Measurements from ENCODE around the gene LSM12. TPM values are rescaled to one million over a fixed set of nuclear protein-coding genes. Genes with fewer than 3 reads are reported as not detected.
"Not testable (repeated sequence)": the region's sequence is repeated elsewhere in the genome, so short reads cannot be mapped to it uniquely, and the experiment has no call there.

The LSM12 gene
- total RNA-seq, 1 experiment from 2014 or later = 109 TPM

DNA sequence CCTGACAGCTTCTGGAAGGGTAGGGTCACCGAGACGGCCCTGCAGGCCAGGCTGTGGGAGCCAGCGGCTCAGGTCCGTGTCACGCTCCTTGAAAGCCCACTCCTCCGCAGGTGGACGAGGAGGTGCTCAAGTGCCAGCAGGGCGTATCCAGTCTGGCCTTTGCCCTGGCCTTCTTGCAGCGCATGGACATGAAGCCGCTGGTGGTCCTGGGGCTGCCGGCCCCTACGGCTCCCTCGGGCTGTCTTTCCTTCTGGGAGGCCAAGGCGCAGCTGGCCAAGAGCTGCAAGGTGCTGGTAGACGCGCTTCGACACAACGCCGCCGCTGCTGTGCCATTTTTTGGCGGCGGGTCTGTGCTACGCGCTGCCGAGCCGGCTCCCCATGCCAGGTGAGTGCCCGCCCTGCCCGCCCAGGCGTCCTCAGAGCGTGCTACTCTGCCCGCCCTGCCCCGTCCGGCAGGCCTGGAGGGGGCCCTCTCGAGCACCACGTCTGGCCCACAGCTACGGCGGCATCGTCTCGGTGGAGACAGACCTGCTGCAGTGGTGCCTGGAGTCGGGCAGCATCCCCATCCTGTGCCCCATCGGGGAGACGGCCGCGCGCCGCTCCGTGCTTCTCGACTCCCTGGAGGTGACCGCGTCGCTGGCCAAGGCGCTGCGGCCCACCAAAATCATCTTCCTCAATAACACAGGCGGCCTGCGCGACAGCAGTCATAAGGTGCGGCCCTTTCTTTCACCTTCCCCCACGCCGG lies 60.8 kb downstream of the LSM12 start:
- H3K4me3 ChIP-seq (ENCODE audit: insufficient read depth, low read depth, low read length) = peak overlapping the region; percentile 59
- H3K27me3 ChIP-seq (ENCODE audit: control insufficient read depth, insufficient read depth, low read length) = peaks cover 27% of the 10 kb centered on the region
- DNase-seq = peak; percentile 93
- H3K36me3 ChIP-seq (replicated peaks; ENCODE audit: control insufficient read depth, insufficient read depth, low read length) = peaks cover 4% of the 10 kb centered on the region

DNA sequence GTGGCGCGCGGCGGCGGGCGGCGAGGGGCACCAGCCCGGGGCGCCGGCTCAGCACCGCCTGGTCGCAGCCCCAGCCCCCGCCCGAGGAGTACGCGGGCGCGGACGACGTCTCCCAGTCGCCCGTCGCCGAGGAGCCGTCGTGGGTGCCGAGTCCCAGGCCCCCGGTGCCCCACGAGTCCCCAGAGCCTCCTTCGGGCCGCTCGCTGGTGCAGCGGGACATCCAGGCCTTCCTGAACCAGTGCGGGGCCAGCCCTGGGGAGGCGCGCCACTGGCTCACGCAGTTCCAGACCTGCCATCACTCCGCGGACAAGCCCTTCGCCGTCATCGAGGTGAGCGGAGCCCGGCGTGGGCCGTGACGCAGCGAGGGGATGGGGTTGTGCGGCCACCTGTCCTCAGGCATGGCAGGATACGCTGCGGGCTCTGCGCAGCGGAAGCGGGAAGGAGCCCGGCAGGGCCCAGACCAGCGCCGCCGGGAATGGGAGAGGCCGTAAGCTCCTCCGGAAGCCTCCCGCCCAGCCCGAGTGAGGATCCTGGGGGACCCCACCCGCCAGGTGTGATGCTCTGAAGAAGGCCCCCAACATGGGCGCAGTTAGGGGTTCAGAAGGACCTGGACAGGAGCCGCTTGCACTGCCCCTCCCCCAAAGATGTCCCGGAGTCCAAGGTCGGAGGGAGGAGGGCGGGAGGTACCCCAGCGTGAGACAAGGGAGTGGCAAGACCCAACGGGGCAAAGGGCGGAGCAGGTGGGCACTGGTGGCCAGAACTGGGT lies 61.5 kb downstream of the LSM12 start:
- Histone ChIP-seq H3K36me3 (replicated peaks; ENCODE audit: control insufficient read depth, insufficient read depth, low read length) (peaks cover 2% of the 10 kb centered on the region), H3K27me3 (ENCODE audit: control insufficient read depth, insufficient read depth, low read length) (peaks cover 27% of the 10 kb centered on the region), H3K4me3 (ENCODE audit: insufficient read depth, low read depth, low read length) (peak overlapping the region; percentile 59)
- DNase-seq = peak; percentile 79

DNA sequence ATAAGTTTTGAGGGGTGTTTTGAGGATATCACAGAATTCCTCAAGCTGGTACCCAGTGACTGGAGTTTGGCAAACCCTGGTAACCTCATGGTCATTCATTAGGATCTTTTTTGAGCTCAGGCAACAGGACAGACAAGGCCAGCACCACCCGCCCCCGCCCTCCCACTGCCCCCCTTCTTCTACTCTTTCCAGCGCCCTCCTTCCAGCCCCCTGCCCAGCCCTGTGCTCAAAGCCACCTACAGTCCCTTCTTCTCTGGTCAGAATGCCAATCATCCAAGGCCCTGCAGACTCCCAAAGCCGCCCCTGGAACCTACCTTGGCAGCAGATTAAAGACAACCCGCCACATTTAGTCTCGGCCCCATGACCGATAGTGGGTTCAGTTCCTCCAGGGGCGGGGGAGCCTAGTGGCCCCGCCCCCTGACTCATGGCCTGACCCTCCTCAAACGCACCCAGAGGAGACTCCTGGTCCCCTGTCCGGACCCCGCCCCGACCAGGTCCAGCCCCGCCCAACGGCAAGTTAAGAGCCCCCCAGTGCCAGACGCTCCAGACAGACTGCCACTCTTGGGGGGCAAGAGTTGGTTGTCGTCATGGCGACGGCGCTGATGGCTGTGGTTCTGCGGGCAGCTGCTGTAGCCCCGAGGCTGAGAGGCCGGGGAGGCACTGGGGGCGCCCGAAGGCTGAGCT lies 62.3 kb downstream of the LSM12 start, which contains the start of gene NAGS:
TSS of gene NAGS (plus strand) at position 546 of the 684 bp plus-strand sequence. CDS start at position 588, 42 bp downstream.
- peak within 1 kb of the TSS; percentile 59 for H3K4me3 ChIP-seq (ENCODE audit: insufficient read depth, low read depth, low read length)
- DNase-seq = peak; percentile 87
- peaks cover 27% of the 10 kb centered on the region for H3K27me3 ChIP-seq (ENCODE audit: control insufficient read depth, insufficient read depth, low read length)
- no peaks in the 10 kb centered on the region for H3K36me3 ChIP-seq (replicated peaks; ENCODE audit: control insufficient read depth, insufficient read depth, low read length)

DNA sequence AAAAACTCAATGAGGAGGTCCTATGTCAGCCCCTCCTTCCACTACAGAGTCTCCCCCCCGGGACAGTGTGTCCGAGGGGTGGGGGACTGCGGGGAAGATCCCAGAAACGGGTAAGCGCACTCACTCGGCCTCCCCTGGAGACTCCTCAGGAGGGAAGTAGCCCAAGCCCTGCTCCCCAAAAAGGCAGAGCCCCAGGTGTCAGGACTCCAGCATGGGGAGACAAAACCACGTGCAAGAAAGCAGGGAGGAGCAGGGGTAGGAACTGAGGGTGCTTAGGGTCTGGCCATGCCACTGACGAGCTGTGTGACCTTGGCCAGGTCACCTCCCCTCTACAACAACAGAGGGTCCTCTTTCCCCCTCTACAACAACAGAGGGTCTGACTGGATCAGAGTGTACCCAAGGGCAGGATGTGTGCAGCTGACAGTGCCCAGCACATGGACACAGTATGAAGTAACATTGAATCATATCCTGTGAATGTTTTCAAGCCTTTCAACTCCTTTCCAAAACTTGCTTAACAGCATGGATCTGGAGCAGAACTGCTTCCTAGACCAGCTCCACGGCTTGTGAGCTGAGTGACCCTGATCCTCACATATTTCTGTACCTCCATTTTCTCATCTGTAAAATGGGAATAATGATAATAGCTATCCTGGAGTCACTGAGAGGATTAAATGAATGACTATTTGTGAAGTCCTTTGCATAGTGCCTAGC lies 64.2 kb downstream of the LSM12 start:
- no peak overlapping the region for H3K4me3 ChIP-seq (ENCODE audit: insufficient read depth, low read depth, low read length)
- peaks cover 27% of the 10 kb centered on the region for H3K27me3 ChIP-seq (ENCODE audit: control insufficient read depth, insufficient read depth, low read length)
- no peak for DNase-seq
- no peaks in the 10 kb centered on the region for H3K36me3 ChIP-seq (replicated peaks; ENCODE audit: control insufficient read depth, insufficient read depth, low read length)

DNA sequence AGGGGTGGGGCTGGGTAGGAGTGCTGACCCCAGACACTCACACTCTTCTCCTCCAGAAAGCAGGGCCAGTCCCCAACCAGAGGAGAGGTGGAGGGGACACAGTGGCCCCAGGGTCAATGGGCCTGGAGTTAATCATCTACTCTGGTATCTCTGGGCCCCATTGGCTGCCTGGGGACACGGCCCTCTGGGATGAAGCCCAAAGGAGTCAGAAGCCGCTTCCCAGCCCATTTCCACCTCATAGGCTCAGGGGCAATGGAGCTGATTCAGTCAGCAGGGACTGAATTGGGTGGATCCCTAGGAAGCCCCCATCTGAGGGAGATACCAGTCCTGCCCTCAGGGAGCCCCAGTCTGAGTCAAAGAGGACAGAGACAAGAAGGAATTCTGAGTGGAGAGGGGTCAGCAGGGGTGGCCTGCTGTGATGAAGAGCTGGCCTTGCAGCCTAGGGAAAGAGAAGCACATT lies 65.0 kb downstream of the LSM12 start:
- Histone ChIP-seq H3K27me3 (ENCODE audit: control insufficient read depth, insufficient read depth, low read length) (peaks cover 27% of the 10 kb centered on the region), H3K4me3 (ENCODE audit: insufficient read depth, low read depth, low read length) (no peak overlapping the region)
- DNase-seq = no peak

DNA sequence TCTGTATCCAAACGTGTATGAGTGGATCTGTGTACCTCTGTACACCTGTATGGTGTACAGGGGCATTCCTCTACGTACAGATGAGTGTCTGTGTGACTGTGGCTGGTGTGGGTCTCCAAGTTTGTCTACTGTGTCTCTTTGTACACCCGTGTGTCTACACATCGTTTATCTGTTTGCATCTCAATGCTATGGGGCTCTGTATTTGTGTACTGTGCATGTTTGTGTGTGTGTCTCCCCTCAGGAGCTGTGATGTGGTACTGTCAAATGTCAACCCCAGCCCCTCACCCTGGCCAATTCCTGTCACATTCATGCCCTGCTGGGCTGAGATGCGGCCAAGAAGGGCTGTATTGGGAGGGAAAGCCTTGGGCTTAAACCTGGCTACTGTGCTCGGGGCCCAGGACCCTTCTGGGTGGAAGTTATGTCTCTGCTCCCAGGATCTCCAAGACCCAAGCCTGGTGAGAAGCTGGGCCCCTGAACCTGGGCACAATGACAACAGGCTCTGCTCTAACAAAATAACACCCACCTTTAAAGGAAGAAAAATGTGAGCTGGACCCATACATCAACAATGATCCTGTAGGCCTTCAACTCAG lies 65.5 kb downstream of the LSM12 start:
- DNase-seq = no peak
- Histone ChIP-seq H3K4me3 (ENCODE audit: insufficient read depth, low read depth, low read length) (no peak overlapping the region), H3K36me3 (replicated peaks; ENCODE audit: control insufficient read depth, insufficient read depth, low read length) (no peaks in the 10 kb centered on the region), H3K27me3 (ENCODE audit: control insufficient read depth, insufficient read depth, low read length) (peaks cover 22% of the 10 kb centered on the region)

More for the DNA sequence above, 65.0 kb downstream of the LSM12 start:
- no peaks in the 10 kb centered on the region for H3K36me3 ChIP-seq (replicated peaks; ENCODE audit: control insufficient read depth, insufficient read depth, low read length)

DNA sequence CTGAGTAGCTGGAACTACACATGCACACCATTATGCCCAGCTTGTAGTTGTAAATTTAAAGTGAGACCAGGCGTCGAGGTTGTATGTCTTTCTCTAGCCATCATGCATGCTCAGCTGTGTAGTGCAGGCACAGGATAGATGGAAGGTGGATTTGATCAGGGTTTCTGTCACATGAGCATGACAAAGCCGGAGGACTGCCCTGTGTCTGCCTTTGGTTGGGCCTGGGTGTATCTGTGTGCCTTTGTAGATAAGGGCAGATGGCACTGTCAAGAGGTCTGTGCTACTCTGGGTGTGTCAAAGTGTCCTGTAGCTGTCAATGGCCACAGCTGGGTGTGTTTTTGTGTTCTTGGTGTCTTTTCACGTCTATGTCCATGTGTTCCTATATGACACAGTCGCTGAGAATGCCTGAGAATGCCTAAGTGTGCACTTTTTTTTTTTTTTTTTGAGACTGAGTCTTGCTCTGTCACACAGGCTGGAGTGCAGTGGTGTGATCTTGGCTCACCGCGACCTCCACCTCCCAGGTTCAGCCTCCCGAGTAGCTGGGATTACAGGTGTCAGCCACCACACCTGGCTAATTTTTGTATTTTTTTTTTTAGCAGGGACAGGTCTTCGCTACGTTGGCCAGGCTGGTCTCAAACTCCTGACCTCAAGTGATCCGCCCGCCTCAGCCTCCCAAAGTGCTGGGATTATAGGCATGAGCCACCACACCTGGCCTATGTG lies 66.2 kb downstream of the LSM12 start:
- H3K36me3 ChIP-seq (replicated peaks; ENCODE audit: control insufficient read depth, insufficient read depth, low read length) = no peaks in the 10 kb centered on the region
- DNase-seq = no peak
- peaks cover 15% of the 10 kb centered on the region for H3K27me3 ChIP-seq (ENCODE audit: control insufficient read depth, insufficient read depth, low read length)
- no peak overlapping the region for H3K4me3 ChIP-seq (ENCODE audit: insufficient read depth, low read depth, low read length)

DNA sequence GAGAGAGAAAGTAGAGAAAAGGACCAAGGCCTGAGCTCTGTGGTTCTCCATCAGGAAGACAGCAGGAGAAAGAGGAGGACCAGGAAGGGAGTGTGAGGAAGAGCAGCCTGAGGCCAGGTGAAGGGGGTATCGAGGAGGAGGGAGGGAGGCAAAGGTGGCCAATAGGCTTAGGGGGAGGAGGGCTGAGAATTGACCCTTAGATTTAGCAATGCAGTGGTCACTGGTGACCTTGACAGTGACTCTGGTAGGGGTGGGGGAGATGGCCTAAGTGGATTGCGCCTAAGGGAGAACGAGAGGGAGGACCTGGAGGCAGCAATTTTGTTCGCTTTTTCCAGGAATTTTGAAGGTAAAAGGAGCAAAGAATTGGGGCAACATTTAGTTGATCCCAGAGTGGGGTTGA lies 67.4 kb downstream of the LSM12 start:
- H3K27me3 ChIP-seq (ENCODE audit: control insufficient read depth, insufficient read depth, low read length) = peaks cover 10% of the 10 kb centered on the region
- no peak overlapping the region for H3K4me3 ChIP-seq (ENCODE audit: insufficient read depth, low read depth, low read length)
- no peaks in the 10 kb centered on the region for H3K36me3 ChIP-seq (replicated peaks; ENCODE audit: control insufficient read depth, insufficient read depth, low read length)
- no peak for DNase-seq

DNA sequence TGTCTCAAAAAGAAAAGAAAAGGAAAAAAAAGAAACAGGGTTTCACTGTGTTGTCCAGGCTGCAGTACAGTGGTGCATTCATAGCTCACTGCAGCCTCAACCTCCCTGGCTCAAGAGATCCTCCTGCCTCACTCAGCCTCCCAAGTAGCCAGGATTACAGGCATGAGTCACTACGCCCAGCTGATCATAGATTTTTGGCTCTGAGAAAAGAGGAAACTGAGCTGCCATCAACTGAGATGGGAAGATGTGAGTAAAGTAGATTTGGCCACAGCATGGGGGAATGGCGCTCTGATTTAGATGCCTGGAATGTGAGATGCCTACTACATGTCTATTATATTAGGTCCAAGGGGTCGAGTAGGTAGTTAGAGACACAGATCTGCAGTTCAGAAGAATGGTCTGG lies 67.9 kb downstream of the LSM12 start:
- Histone ChIP-seq H3K27me3 (ENCODE audit: control insufficient read depth, insufficient read depth, low read length) (peaks cover 7% of the 10 kb centered on the region), H3K36me3 (replicated peaks; ENCODE audit: control insufficient read depth, insufficient read depth, low read length) (no peaks in the 10 kb centered on the region), H3K4me3 (ENCODE audit: insufficient read depth, low read depth, low read length) (no peak overlapping the region)
- no peak for DNase-seq

DNA sequence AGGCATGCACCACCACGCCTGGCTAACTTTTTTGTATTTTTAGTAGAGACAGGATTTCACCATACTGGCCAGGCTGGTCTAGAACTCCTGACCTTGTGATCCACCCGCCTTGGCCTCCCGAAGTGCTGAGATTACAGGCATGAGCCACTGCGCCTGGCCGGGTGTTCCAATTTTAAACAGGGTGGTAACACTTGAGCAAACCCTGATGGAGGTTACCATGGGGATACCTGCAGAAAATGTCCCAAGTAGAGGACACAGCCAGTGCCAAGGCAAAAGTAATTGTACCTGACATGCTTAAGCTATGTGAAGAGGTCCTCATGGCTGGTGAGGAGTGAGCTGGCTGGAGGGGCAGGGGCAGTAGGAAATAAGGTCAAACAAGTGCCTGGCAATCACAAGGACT lies 69.3 kb downstream of the LSM12 start:
- not testable (repeated sequence) for H3K4me3 ChIP-seq (ENCODE audit: insufficient read depth, low read depth, low read length); H3K36me3 ChIP-seq (replicated peaks; ENCODE audit: control insufficient read depth, insufficient read depth, low read length); DNase-seq; H3K27me3 ChIP-seq (ENCODE audit: control insufficient read depth, insufficient read depth, low read length)

DNA sequence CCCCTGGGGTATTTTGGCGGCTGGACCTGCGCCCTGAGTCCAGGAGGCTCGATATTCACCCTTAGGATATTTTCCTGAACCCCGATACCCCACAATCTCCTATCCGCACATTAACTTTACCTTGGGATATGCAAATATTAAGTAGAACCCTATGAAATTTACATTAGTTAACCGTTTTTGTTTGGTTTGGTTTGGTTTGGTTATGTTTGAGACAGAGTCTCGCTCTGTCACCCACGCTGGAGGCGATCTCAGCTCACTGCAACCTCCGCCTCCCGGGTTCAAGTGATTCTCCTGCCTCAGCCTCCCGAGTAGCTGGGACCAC lies 71.4 kb downstream of the LSM12 start:
- H3K27me3 ChIP-seq (ENCODE audit: control insufficient read depth, insufficient read depth, low read length) = peaks cover 7% of the 10 kb centered on the region
- no peak for DNase-seq
- no peaks in the 10 kb centered on the region for H3K36me3 ChIP-seq (replicated peaks; ENCODE audit: control insufficient read depth, insufficient read depth, low read length)
- H3K4me3 ChIP-seq (ENCODE audit: insufficient read depth, low read depth, low read length) = no peak overlapping the region

DNA sequence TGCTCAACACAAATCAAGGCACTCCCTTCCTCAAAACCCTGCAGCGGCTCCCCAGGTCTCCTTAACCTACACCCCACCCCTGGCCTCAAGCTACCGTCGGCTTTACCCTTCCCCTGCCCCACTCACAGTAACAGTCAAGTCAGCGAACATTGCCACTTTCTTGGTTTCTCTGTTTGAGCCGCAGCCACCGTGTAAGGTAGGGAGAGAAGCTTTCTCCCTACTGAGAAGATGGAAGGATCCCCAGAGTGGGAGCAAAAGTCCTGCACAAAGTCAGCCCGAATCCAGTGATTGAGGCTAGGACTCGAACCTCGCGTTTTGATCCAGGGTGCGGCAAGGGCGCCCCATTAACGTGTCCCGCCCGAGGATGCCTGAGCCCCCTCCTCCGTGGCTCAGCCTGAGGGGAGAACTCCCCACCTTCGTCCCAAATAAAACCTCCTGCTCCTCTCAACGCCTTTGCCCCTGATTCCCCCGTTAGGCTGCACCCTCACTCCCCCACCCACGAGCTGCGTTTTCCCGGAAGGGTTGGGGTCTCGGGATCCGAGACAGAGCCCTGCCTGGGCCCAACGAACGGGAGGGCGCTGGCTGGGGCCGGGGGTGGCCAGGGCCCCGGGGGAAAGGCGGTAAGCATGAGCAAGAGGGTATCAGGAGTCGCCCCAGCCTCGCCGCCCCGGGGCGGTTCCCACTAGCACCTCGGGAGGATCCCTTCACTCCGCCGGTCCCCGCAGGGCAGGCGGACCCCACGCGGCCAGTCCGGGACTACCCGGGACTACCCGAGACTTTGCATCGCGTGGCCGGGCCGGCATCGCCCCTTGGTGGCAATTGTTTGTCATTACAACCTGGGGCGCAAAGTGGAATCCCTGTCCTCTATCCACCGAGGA lies 72.0 kb downstream of the LSM12 start:
- Histone ChIP-seq H3K27me3 (ENCODE audit: control insufficient read depth, insufficient read depth, low read length) (peaks cover 7% of the 10 kb centered on the region), H3K36me3 (replicated peaks; ENCODE audit: control insufficient read depth, insufficient read depth, low read length) (no peaks in the 10 kb centered on the region), H3K4me3 (ENCODE audit: insufficient read depth, low read depth, low read length) (peak overlapping the region; percentile 55)
- peak; percentile 91 for DNase-seq

DNA sequence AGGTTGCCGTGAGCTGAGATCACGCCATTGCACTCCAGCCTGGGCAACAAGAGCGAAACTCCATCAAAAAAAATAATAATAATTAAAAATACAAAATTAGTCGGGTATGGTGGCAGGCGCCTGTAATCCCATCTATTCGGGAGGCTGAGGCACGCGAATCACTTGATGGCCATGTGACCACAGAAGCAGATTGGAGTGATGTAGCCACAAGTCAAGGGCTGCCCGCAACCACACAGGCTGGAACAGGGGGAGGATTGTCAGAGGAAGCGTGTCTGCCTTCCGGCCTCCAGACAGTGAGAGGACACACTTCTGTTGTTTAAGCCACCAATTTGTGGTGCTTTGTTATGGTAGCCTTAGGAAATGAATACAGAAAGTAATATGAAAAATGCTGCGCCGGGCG lies 73.8 kb downstream of the LSM12 start:
- Histone ChIP-seq H3K27me3 (ENCODE audit: control insufficient read depth, insufficient read depth, low read length) (peaks cover 7% of the 10 kb centered on the region), H3K4me3 (ENCODE audit: insufficient read depth, low read depth, low read length) (no peak overlapping the region), H3K36me3 (replicated peaks; ENCODE audit: control insufficient read depth, insufficient read depth, low read length) (no peaks in the 10 kb centered on the region)
- DNase-seq = no peak
